B cell (primary cell): Measurements from ENCODE around the gene ENTPD1. TPM values are rescaled to one million over a fixed set of nuclear protein-coding genes. Genes with fewer than 3 reads are reported as not detected.

Source experiments
- ATAC-seq: fragments of 200-7000 bp; cut with Tn5 transposase; one replicate; pipeline ENCODE4 v1.10.0; 2021; ENCODE audit warnings: low read depth, mild to moderate bottlenecking, moderate number of reproducible peaks, moderate library complexity
- CTCF ChIA-PET: fragments of 350-600 bp; sonication (Branson Sonifier 250); formaldehyde crosslinking; loops from one replicate; lab custom pipeline; 2021; ENCODE audit warnings: antibody characterized with exemption, inconsistent platforms; lab: Charles Lee
- POLR2A ChIA-PET: fragments of 350-600 bp; sonication (Branson Sonifier 250); formaldehyde crosslinking; loops from one replicate; lab custom pipeline; 2021; ENCODE audit warnings: antibody characterized with exemption; lab: Charles Lee
- DNase-seq: peaks from one replicate; pipeline ENCODE4 v3.0.0; 2013
- H2AFZ ChIP-seq: 2 replicates; pipeline ENCODE4 v1.6.1; 2012; ENCODE audit warnings: mild to moderate bottlenecking, low read depth, low read length; ENCODE audit not compliant: insufficient read depth, poor library complexity, severe bottlenecking
- H3K27ac ChIP-seq, 2 donors: 1 replicate in 1 of 2; 2 replicates in 1 of 2; pipeline ENCODE4 v1.5.1; 2012 to 2013; ENCODE audit warnings: low read length in 2 of 2, mild to moderate bottlenecking in 2 of 2, moderate library complexity in 1 of 2
- H3K27me3 ChIP-seq, 4 experiments: fragments of 200-600 bp in 1 of 4; sonication (generic) in 1 of 4; replicated peaks in 1 of 4; 1 replicate in 2 of 4; 2 replicates in 2 of 4; pipeline versions ENCODE4 v1.6.1 to v1.7.0; 2013 to 2016; ENCODE audit warnings: low read length in 3 of 4, mild to moderate bottlenecking in 2 of 4, mixed read lengths in 1 of 4, moderate library complexity in 1 of 4; ENCODE audit not compliant: insufficient read depth in 4 of 4, control insufficient read depth in 3 of 4; ENCODE audit errors: control extremely low read depth in 1 of 4
- H3K36me3 ChIP-seq, 2 experiments: replicated peaks in 1 of 2; 1 replicate in 1 of 2; 2 replicates in 1 of 2; pipeline versions ENCODE4 v1.6.1 to v1.7.1; 2013; ENCODE audit warnings: low read length in 1 of 2; ENCODE audit not compliant: insufficient read depth in 2 of 2, control insufficient read depth in 1 of 2; ENCODE audit errors: control extremely low read depth in 1 of 2, extremely low read depth in 1 of 2
- H3K4me1 ChIP-seq, 2 donors: fragments of 200-600 bp in 1 of 2; sonication (generic) in 1 of 2; 1 replicate in 1 of 2; 2 replicates in 1 of 2; pipeline versions ENCODE4 v1.5.1 to v1.6.1; 2013 to 2017; ENCODE audit warnings: low read length in 2 of 2; ENCODE audit not compliant: control insufficient read depth in 2 of 2, insufficient read depth in 2 of 2
- H3K4me2 ChIP-seq: replicated peaks from 2 replicates; pipeline ENCODE3; 2012; ENCODE audit warnings: mild to moderate bottlenecking, low read depth, low read length; ENCODE audit not compliant: poor library complexity, severe bottlenecking
- H3K4me3 ChIP-seq, 5 experiments: fragments of 200-600 bp in 1 of 5; sonication (generic) in 1 of 5; 1 replicate in 3 of 5; 2 replicates in 2 of 5; pipeline versions ENCODE4 v1.5.1 to v1.7.0; 2011 to 2016; ENCODE audit warnings: low read length in 4 of 5, mild to moderate bottlenecking in 4 of 5, low read depth in 2 of 5, control low read depth in 1 of 5, moderate library complexity in 1 of 5; ENCODE audit not compliant: insufficient read depth in 1 of 5; ENCODE audit errors: control extremely low read depth in 1 of 5, extremely low read depth in 1 of 5
- H3K79me2 ChIP-seq: fragments of 200-600 bp; sonication (generic); one replicate; pipeline ENCODE4 v1.6.0; 2016; ENCODE audit warnings: low read length; ENCODE audit not compliant: control insufficient read depth, insufficient read depth
- H3K9ac ChIP-seq: fragments of 200-600 bp; sonication (generic); 2 replicates; pipeline ENCODE4 v1.6.1; 2017; ENCODE audit warnings: mild to moderate bottlenecking, low read length, moderate library complexity
- H3K9me3 ChIP-seq, 3 donors: one replicate each; pipeline versions ENCODE4 v1.6.1 to v1.7.1; 2013; ENCODE audit warnings: low read length in 2 of 3; ENCODE audit not compliant: control insufficient read depth in 2 of 3, insufficient read depth in 1 of 3; ENCODE audit errors: control extremely low read depth in 1 of 3
- H4K20me1 ChIP-seq: 2 replicates; pipeline ENCODE4 v1.6.0; 2012; ENCODE audit warnings: mild to moderate bottlenecking, low read length; ENCODE audit not compliant: insufficient read depth, control insufficient read depth, poor library complexity, severe bottlenecking
- H3K27ac Mint-ChIP-seq: one replicate; pipeline ENCODE4 v1.8.0; 2021; ENCODE audit warnings: mixed read lengths
- H3K27me3 Mint-ChIP-seq: one replicate; pipeline ENCODE4 v1.8.0; 2021; ENCODE audit warnings: mixed read lengths
- H3K4me1 Mint-ChIP-seq: one replicate; pipeline ENCODE4 v1.8.0; 2021; ENCODE audit warnings: mixed read lengths
- H3K4me3 Mint-ChIP-seq: one replicate; pipeline ENCODE4 v1.8.0; 2021; ENCODE audit warnings: mixed read lengths
- H3K9me3 Mint-ChIP-seq: one replicate; pipeline ENCODE4 v1.8.0; 2022; ENCODE audit warnings: mixed read lengths; ENCODE audit not compliant: insufficient read depth
- EZH2 ChIP-seq: IDR thresholded peaks from 2 replicates; pipeline ENCODE4 v1.6.1; 2012; ENCODE audit warnings: borderline replicate concordance, low read depth, mild to moderate bottlenecking, moderate library complexity, low read length; ENCODE audit not compliant: insufficient read depth, poor library complexity, severe bottlenecking
- WGBS: methylation state at CpG from one replicate; pipeline ENCODE4 v1.1.5; 2013; ENCODE audit warnings: missing lambda C conversion rate; ENCODE audit not compliant: insufficient coverage; 5-methylcytosine and 5-hydroxymethylcytosine counted together
- intact Hi-C: fragments of 100-400 bp; cut with micrococcal nuclease; formaldehyde crosslinking; loops from one replicate; pipeline ENCODE4 v1.10.0; 2022
- polyA plus RNA-seq: library from polyadenylated mRNA; depleted of rRNA; stranded (reverse); fragments of >200 nt; gene quantifications from 2 replicates; pipeline ENCODE4 v1.2.3, GENCODE V29; 2012
- total RNA-seq, 2 donors: library from RNA; stranded (reverse); fragments of 120-200 nt in 1 of 2; gene quantifications; 1 replicate in 1 of 2; 2 replicates in 1 of 2; pipeline versions ENCODE4 v1.2.3 to v1.2.4, GENCODE V29; 2013 to 2022
- TF ChIP-seq, protein P1 (sequence below): fragments of 200-600 bp; IDR thresholded peaks from one replicate; pipeline ENCODE4 v1.8.0; 2022; ENCODE audit warnings: antibody characterized with exemption, mild to moderate bottlenecking

The ENTPD1 gene
- total and polyA plus RNA-seq, 2 donors (not counting 1 experiment from before 2014, with no cell fraction given), result 25.9 to 96.3 TPM

DNA sequence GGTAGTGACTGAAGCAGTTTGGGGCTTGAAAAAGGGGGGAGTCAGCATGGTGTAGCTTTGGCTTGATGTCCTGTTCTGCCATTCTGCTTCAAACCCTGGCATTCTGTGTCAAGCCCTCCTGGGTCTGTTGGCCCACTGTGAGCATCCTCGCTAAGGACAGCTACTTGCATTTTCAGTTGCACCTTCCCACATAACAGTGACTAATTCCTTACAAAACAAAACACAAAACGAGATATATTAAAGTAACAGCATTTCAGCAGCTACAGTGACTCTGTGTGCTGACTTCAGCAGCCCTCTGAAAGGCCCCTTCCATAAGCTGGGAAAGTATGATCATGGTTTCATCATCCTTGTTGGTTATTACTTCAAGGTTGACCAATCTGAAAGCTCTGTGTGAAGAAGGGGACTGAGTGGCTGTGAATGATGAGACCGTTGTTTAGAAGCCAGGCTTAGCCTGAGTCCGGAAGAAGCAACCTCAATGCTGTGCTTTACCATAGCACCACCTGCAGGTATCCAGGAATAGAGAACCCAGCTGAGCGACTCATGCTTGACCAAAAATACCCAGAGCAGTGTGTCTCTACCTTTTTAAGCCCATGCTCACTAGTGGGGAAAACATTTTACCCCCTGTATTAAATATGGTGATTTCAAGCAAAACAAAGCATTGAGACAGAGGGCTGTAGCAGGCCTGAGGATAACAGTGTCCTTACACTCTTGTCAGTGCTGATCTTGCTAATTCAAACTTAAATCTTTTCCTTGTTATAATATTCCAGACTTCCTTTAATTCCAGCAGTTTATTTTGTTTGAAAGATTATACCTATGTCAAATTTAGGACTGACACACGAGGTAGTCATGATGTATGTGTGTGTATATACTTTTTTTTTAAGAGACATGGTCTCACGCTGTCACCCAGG lies 109.2 kb downstream of the ENTPD1 start:
- H2AFZ ChIP-seq, result peak overlapping the region; percentile 76
- H3K4me2 ChIP-seq, result peak overlapping the region; percentile 38
- intact Hi-C loops, result loop anchor here (1.0 kb wide), 3 partner anchors 23 to 177 kb away; no protein-coding TSS in a partner anchor
- POLR2A ChIA-PET, result interaction anchor here (1.0 to 2.9 kb wide), 3 partner anchors 24 to 171 kb away, joined by 3 to 31 read pairs (median 7); partner anchors contain the start of gene TCTN3
- Mint-ChIP-seq H3K4me3 (no peak overlapping the region), H3K4me1 (peaks cover 23% of the 10 kb centered on the region), H3K27me3 (no peaks in the 10 kb centered on the region), H3K9me3 (no peaks in the 10 kb centered on the region), H3K27ac (peak overlapping the region; percentile 88)
- H3K27me3 ChIP-seq, result no peaks in the 10 kb centered on the region
- CTCF ChIA-PET, result interaction anchor here (0.6 to 8.2 kb wide), 52 partner anchors 8 to 437 kb away, joined by 3 to 221 read pairs (median 4); partner anchors contain the start of genes ALDH18A1, ENTPD1, TCTN3 and ZNF518A
- H3K4me1 ChIP-seq, result peaks cover 11 to 13% of the 10 kb centered on the region in 2 donors
- H4K20me1 ChIP-seq, result no peaks in the 10 kb centered on the region
- H3K36me3 ChIP-seq, result peaks cover 6 to 57% of the 10 kb centered on the region in 2 experiments
- H3K4me3 ChIP-seq, result no peak overlapping the region
- peak; percentile 99 for ATAC-seq
- H3K27ac ChIP-seq, result peak overlapping the region; percentile 26 to 75
- no peak for TF ChIP-seq EZH2
- TF ChIP-seq, protein P1, sequence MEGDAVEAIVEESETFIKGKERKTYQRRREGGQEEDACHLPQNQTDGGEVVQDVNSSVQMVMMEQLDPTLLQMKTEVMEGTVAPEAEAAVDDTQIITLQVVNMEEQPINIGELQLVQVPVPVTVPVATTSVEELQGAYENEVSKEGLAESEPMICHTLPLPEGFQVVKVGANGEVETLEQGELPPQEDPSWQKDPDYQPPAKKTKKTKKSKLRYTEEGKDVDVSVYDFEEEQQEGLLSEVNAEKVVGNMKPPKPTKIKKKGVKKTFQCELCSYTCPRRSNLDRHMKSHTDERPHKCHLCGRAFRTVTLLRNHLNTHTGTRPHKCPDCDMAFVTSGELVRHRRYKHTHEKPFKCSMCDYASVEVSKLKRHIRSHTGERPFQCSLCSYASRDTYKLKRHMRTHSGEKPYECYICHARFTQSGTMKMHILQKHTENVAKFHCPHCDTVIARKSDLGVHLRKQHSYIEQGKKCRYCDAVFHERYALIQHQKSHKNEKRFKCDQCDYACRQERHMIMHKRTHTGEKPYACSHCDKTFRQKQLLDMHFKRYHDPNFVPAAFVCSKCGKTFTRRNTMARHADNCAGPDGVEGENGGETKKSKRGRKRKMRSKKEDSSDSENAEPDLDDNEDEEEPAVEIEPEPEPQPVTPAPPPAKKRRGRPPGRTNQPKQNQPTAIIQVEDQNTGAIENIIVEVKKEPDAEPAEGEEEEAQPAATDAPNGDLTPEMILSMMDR, result peak; percentile 88
- no peaks in the 10 kb centered on the region for H3K79me2 ChIP-seq
- DNase-seq, result peak; percentile 83
- no peaks in the 10 kb centered on the region for H3K9me3 ChIP-seq
- 41% methylated on average over 3 of the region's 7 CpGs for WGBS
- no peak overlapping the region for H3K9ac ChIP-seq
